Calu3 (cell line): ENCODE data around the gene OXER1. TPM values are rescaled to one million over a fixed set of nuclear protein-coding genes. Genes with fewer than 3 reads are reported as not detected.

Experiments used
- BruUV-seq: library from RNA; stranded (reverse); fragments of 400-500 nt; replicated peaks from 2 replicates; lab custom pipeline; 2021; lab: Mats Ljungman, UMichigan
- CTCF ChIA-PET: fragments of 300-600 bp; sonication (Branson Sonifier 250); formaldehyde crosslinking; loops from one replicate; lab custom pipeline; 2022; ENCODE audit warnings: antibody characterized with exemption; lab: Charles Lee
- DNase-seq: peaks from one replicate; pipeline ENCODE4 v3.0.0; 2022
- H3K27ac Mint-ChIP-seq: one replicate; pipeline ENCODE4 v1.8.0; 2022; ENCODE audit warnings: mixed read lengths; ENCODE audit not compliant: unreplicated experiment
- H3K27me3 Mint-ChIP-seq: one replicate; pipeline ENCODE4 v1.8.0; 2022; ENCODE audit warnings: mixed read lengths; ENCODE audit not compliant: unreplicated experiment
- H3K36me3 Mint-ChIP-seq: one replicate; pipeline ENCODE4 v1.8.0; 2022; ENCODE audit warnings: mild to moderate bottlenecking, moderate library complexity, mixed read lengths; ENCODE audit not compliant: insufficient read depth, unreplicated experiment
- H3K4me1 Mint-ChIP-seq: one replicate; pipeline ENCODE4 v1.8.0; 2022; ENCODE audit warnings: mild to moderate bottlenecking, low read depth, mixed read lengths; ENCODE audit not compliant: unreplicated experiment
- H3K4me3 Mint-ChIP-seq: one replicate; pipeline ENCODE4 v1.8.0; 2022; ENCODE audit warnings: mild to moderate bottlenecking, low read depth, moderate library complexity, mixed read lengths; ENCODE audit not compliant: unreplicated experiment
- H3K9me3 Mint-ChIP-seq: one replicate; pipeline ENCODE4 v1.8.0; 2022; ENCODE audit warnings: low read depth, mixed read lengths; ENCODE audit not compliant: unreplicated experiment
- CTCF ChIP-seq: fragments of 200-600 bp; IDR thresholded peaks from one replicate; pipeline ENCODE4 v1.8.0; 2022; ENCODE audit warnings: antibody characterized with exemption; ENCODE audit not compliant: unreplicated experiment
- intact Hi-C: fragments of 100-400 bp; cut with micrococcal nuclease; formaldehyde crosslinking; loops from one replicate; pipeline ENCODE4 v1.10.0; 2022; ENCODE audit not compliant: unreplicated experiment
- total RNA-seq: library from RNA; stranded (reverse); gene quantifications from 2 replicates; pipeline ENCODE4 v1.2.3, GENCODE V29; 2022

Gene OXER1
- total RNA-seq, 1 experiment from 2014 or later, result 0.59 TPM

- intact Hi-C loops, result no loop called here
- Mint-ChIP-seq H3K27ac (no peak overlapping the region), H3K9me3 (no peaks in the 10 kb centered on the region), H3K27me3 (no peaks in the 10 kb centered on the region), H3K4me1 (no peaks in the 10 kb centered on the region), H3K36me3 (peaks cover 5% of the 10 kb centered on the region), H3K4me3 (no peak overlapping the region)
- no peak for TF ChIP-seq CTCF
- DNase-seq, result no peak
- CTCF ChIA-PET, result no interaction called here
- BruUV-seq, result no TSS peak
Measured at GRCh38 chr2:42767899-42768705, 4.2 kb upstream of the OXER1 start.

GRCh38 chr2:42767080-42767898, 3.4 kb upstream of the OXER1 start:
- H3K27ac Mint-ChIP-seq, result no peak overlapping the region
- CTCF ChIA-PET, result no interaction called here

GRCh38 chr2:42765686-42766085, 1.8 kb upstream of the OXER1 start:
- Mint-ChIP-seq H3K9me3 (no peaks in the 10 kb centered on the region), H3K27me3 (no peaks in the 10 kb centered on the region), H3K4me3 (no peak overlapping the region), H3K27ac (no peak overlapping the region), H3K36me3 (peaks cover 5% of the 10 kb centered on the region), H3K4me1 (no peaks in the 10 kb centered on the region)
- TF ChIP-seq CTCF, result no peak
- DNase-seq, result no peak
- intact Hi-C loops, result no loop called here
- no TSS peak for BruUV-seq
- CTCF ChIA-PET, result no interaction called here

More at GRCh38 chr2:42767080-42767898, 3.4 kb upstream of the OXER1 start:
- Mint-ChIP-seq H3K36me3 (peaks cover 5% of the 10 kb centered on the region), H3K9me3 (no peaks in the 10 kb centered on the region), H3K27me3 (no peaks in the 10 kb centered on the region), H3K4me3 (no peak overlapping the region), H3K4me1 (no peaks in the 10 kb centered on the region)
- no peak for DNase-seq
- BruUV-seq, result no TSS peak
- TF ChIP-seq CTCF, result no peak
- intact Hi-C loops, result no loop called here

GRCh38 chr2:42764901-42765300, 966 bp upstream of the OXER1 start:
- H3K27me3 Mint-ChIP-seq, result no peaks in the 10 kb centered on the region
- peaks cover 5% of the 10 kb centered on the region for H3K36me3 Mint-ChIP-seq
- intact Hi-C loops, result no loop called here
- CTCF ChIA-PET, result no interaction called here
- no peak overlapping the region for H3K4me3 Mint-ChIP-seq
- H3K9me3 Mint-ChIP-seq, result no peaks in the 10 kb centered on the region
- H3K4me1 Mint-ChIP-seq, result no peaks in the 10 kb centered on the region
- no peak for TF ChIP-seq CTCF
- BruUV-seq, result no TSS peak
- DNase-seq, result no peak
- no peak overlapping the region for H3K27ac Mint-ChIP-seq
